Aorta (tissue), 5 donors: ENCODE data around the gene VAT1. TPM values are rescaled to one million over a fixed set of nuclear protein-coding genes. Genes with fewer than 3 reads are reported as not detected.

Experiments
- ATAC-seq: fragments of 200-7000 bp; cut with Tn5 transposase; one replicate; pipeline ENCODE4 v1.9.1; 2022; ENCODE audit warnings: moderate library complexity; ENCODE audit not compliant: low FRiP score
- DNase-seq, 2 donors: peaks; one replicate each; pipeline ENCODE4 v3.0.0-alpha.2; 2020
- H3K27ac ChIP-seq, 2 donors: one replicate each; pipeline ENCODE4 v1.5.1; 2013; ENCODE audit warnings: low read length in 2 of 2, mild to moderate bottlenecking in 2 of 2, moderate library complexity in 2 of 2, control low read depth in 1 of 2, inconsistent platforms in 1 of 2, low read depth in 1 of 2
- H3K27me3 ChIP-seq, 2 donors: one replicate each; pipeline ENCODE4 v1.6.1; 2013; ENCODE audit warnings: control low read depth in 1 of 2, low read length in 1 of 2, mild to moderate bottlenecking in 1 of 2, moderate library complexity in 1 of 2; ENCODE audit not compliant: insufficient read depth in 2 of 2, control insufficient read depth in 1 of 2
- H3K36me3 ChIP-seq, 2 donors: one replicate each; pipeline ENCODE4 v1.6.1; 2013; ENCODE audit warnings: control low read depth in 1 of 2, low read length in 1 of 2, mild to moderate bottlenecking in 1 of 2; ENCODE audit not compliant: insufficient read depth in 2 of 2, control insufficient read depth in 1 of 2
- H3K4me1 ChIP-seq, 2 donors: one replicate each; pipeline ENCODE4 v1.6.1; 2013; ENCODE audit warnings: low read length in 2 of 2, control low read depth in 1 of 2, mild to moderate bottlenecking in 1 of 2, moderate library complexity in 1 of 2; ENCODE audit not compliant: insufficient read depth in 2 of 2, control insufficient read depth in 1 of 2
- H3K4me3 ChIP-seq, 2 donors: one replicate each; pipeline ENCODE4 v1.5.1; 2013; ENCODE audit warnings: low read length in 2 of 2, control low read depth in 1 of 2, mild to moderate bottlenecking in 1 of 2
- H3K9me3 ChIP-seq: one replicate; pipeline ENCODE4 v1.6.1; 2013; ENCODE audit warnings: mild to moderate bottlenecking, low read length; ENCODE audit not compliant: control insufficient read depth
- WGBS, 2 donors: extraction: QIAGEN DNeasy Blood & Tissue Kit; methylation state at CpG; one replicate each; pipeline ENCODE4 v1.1.7; 2013; 5-methylcytosine and 5-hydroxymethylcytosine counted together
- intact Hi-C, 2 donors: fragments of 100-400 bp; cut with DNase I; formaldehyde crosslinking; loops; one replicate each; pipeline versions ENCODE4 v1.14.2 to v1.15.0; 2022
- polyA plus RNA-seq, 2 donors: library from polyadenylated mRNA; stranded (reverse); fragments of 200-250 nt; gene quantifications; one replicate each; pipeline ENCODE4 v1.2.3, GENCODE V29; 2013
- total RNA-seq, 2 donors: library from RNA; stranded (reverse); fragmentation: NEBNext Ultra II Directional; extraction: Animal tissue kit (Norgen Biotek cat#: 25700); gene quantifications; one replicate each; pipeline ENCODE4 v1.2.1, GENCODE V29; 2021
- donor health status: healthy with polysubstance abuse.
- donor health status: Bipolar disorder and iron deficiency.
- donor health status: DM: no; HTN: no; CAD: no.
- donor health status: DM: no; HTN: no; CAD: no.
- donor health status: DM: yes; HTN: yes; CAD: no.

The VAT1 gene
- total and polyA plus RNA-seq, 4 donors: 55.7 to 241 (median 115) TPM

GRCh38 chr17:43020789-43021740 lies 1.1 kb downstream of the VAT1 start:
- peak; percentile 89 to 90 for DNase-seq
- Histone ChIP-seq H3K27ac (peak overlapping the region in 1 of 2 donors; percentile 55), H3K4me1 (no peaks in the 10 kb centered on the region), H3K9me3 (no peaks in the 10 kb centered on the region), H3K4me3 (peak overlapping the region; percentile 61 to 83), H3K27me3 (no peaks in the 10 kb centered on the region), H3K36me3 (peaks cover 0 to 3% of the 10 kb centered on the region in 2 donors)
- intact Hi-C loops: loop anchor here (5.0 kb wide), 2 partner anchors 151 to 191 kb away; partner anchors contain the start of genes NBR1 (in 1 of the 2) and TMEM106A (in 1 of the 2)
- ATAC-seq: peak; percentile 59
- 19 to 23% methylated on average over 31 to 40 of the region's 40 CpGs for WGBS, 2 donors

DNA sequence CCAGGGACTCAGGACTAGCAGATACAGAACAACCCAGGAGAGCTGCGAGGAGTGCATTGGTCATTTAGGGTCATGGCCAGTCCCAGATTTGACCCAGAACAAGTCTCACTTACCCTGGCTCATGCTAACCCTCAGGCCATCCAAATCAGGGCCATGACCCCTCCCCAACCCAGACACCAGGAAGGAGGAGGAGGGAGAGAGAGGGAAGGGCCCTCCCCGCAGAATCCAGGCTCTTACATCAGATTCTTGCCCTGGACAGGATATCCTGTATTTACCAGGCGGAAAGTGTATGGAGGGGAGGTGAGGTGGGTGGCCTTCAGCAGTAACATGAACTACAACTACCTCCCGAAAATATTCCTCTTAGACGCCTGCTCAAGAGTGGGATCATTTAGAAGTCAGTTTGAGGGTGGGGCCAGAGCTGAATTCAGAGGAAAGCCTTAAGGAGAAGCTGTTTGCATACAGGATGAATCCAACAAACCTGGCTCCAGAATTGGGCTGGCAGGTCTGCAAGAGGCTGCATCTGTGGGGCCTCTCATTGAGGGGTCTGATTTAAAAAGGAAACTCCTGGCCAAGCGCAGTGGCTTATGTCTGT lies 2.1 kb downstream of the VAT1 start:
- intact Hi-C loops: loop anchor here (5.0 kb wide), 2 partner anchors 152 to 192 kb away; partner anchors contain the start of genes NBR1 (in 1 of the 2) and TMEM106A (in 1 of the 2)
- DNase-seq (peak; percentile 41 to 63), ATAC-seq (no peak)
- Histone ChIP-seq H3K27me3 (no peaks in the 10 kb centered on the region), H3K4me3 (no peak overlapping the region), H3K9me3 (no peaks in the 10 kb centered on the region), H3K36me3 (peaks cover 0 to 3% of the 10 kb centered on the region in 2 donors), H3K27ac (no peak overlapping the region), H3K4me1 (no peaks in the 10 kb centered on the region)
- 73 to 79% methylated on average over 6 of the region's 6 CpGs for WGBS, 2 donors

- H3K27me3 ChIP-seq: no peaks in the 10 kb centered on the region
- H3K4me1 ChIP-seq: no peaks in the 10 kb centered on the region
- peak overlapping the region in 1 of 2 donors; percentile 19 for H3K27ac ChIP-seq
- H3K9me3 ChIP-seq: no peaks in the 10 kb centered on the region
- ATAC-seq (no peak), DNase-seq (peak in 1 of 2 donors; percentile 46)
- H3K36me3 ChIP-seq: peaks cover 0 to 3% of the 10 kb centered on the region in 2 donors
- intact Hi-C loops: loop anchor here in 1 of 2 donors (5.0 kb wide), 1 partner anchor 308 kb away; no protein-coding TSS in a partner anchor
- no peak overlapping the region for H3K4me3 ChIP-seq
- WGBS, 2 donors: 46 to 56% methylated on average over 7 of the region's 7 CpGs
Observed at GRCh38 chr17:43019418-43019817, 2.8 kb downstream of the VAT1 start.

- no peak overlapping the region for H3K27ac ChIP-seq
- H3K4me1 ChIP-seq: no peaks in the 10 kb centered on the region
Observed at GRCh38 chr17:43018932-43019331, 3.3 kb downstream of the VAT1 start.

GRCh38 chr17:43018008-43018853 lies 4.0 kb downstream of the VAT1 start:
- Histone ChIP-seq H3K36me3 (peaks cover 0 to 3% of the 10 kb centered on the region in 2 donors), H3K27me3 (no peaks in the 10 kb centered on the region), H3K4me1 (no peaks in the 10 kb centered on the region), H3K9me3 (no peaks in the 10 kb centered on the region), H3K4me3 (no peak overlapping the region), H3K27ac (no peak overlapping the region)
- intact Hi-C loops: loop anchor here in 1 of 2 donors (5.0 kb wide), 1 partner anchor 309 kb away; no protein-coding TSS in a partner anchor
- peak; percentile 42 to 58 for DNase-seq
- WGBS, 2 donors: 63 to 68% methylated on average over 19 of the region's 19 CpGs
- no peak for ATAC-seq

More at GRCh38 chr17:43018932-43019331, 3.3 kb downstream of the VAT1 start:
- Histone ChIP-seq H3K27me3 (no peaks in the 10 kb centered on the region), H3K36me3 (peaks cover 0 to 3% of the 10 kb centered on the region in 2 donors), H3K9me3 (no peaks in the 10 kb centered on the region), H3K4me3 (no peak overlapping the region)
- WGBS, 2 donors: 52 to 59% methylated on average over 4 of the region's 4 CpGs
- DNase-seq (no peak), ATAC-seq (no peak)
- intact Hi-C loops: loop anchor here in 1 of 2 donors (5.0 kb wide), 1 partner anchor 308 kb away; no protein-coding TSS in a partner anchor

DNA sequence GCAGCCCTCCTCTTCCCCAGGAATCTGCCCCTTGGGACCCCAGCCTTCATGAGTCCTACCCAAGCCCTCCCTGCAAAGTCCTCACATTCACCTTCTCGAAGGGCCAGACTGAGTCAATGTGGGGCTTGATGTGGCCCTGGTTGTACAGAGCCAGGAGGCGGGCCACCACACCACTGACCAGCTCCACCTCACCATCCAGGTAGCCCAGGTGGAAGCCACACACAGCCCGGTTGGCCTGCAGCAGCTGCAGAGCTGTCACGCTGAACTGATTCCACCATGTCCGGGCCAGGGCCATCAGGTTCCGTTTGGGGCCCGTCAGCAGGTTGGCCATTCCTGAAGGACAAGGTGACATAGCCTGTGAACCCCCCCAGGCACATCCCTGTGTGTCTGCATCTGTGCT lies 6.0 kb downstream of the VAT1 start:
- 88 to 91% methylated on average over 7 of the region's 7 CpGs for WGBS, 2 donors
- intact Hi-C loops: loop anchor here in 1 of 2 donors (5.0 kb wide), 1 partner anchor 311 kb away; no protein-coding TSS in a partner anchor
- Histone ChIP-seq H3K36me3 (peaks cover 0 to 3% of the 10 kb centered on the region in 2 donors), H3K27ac (no peak overlapping the region), H3K9me3 (no peaks in the 10 kb centered on the region), H3K4me3 (no peak overlapping the region), H3K27me3 (no peaks in the 10 kb centered on the region), H3K4me1 (no peaks in the 10 kb centered on the region)
- peak; percentile 37 to 65 for DNase-seq
- ATAC-seq: no peak

DNA sequence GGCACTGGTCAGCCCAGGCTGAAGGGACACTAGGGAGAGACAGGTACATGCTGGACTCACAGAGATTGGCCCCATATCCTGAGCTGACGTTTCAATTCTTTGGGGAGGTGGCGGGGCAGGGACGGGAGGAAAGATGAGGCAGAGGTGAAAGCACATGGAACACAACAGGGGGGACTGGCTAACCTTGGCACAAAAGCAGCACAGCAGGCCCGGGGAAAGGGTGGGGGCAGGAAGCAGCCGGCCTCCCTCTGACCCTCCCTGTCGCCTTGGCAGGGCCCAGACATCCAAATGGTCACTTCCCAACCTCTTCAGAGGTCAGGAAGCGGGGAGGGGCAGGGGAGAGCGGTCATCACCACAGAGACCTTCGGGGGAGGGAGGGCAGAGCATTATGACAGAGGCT lies 6.6 kb downstream of the VAT1 start:
- peaks cover 0 to 3% of the 10 kb centered on the region in 2 donors for H3K36me3 ChIP-seq
- H3K27ac ChIP-seq: no peak overlapping the region
- WGBS, 2 donors: 57 to 66% methylated on average over 9 of the region's 9 CpGs
- H3K9me3 ChIP-seq: no peaks in the 10 kb centered on the region
- no peaks in the 10 kb centered on the region for H3K4me1 ChIP-seq
- H3K4me3 ChIP-seq: no peak overlapping the region
- ATAC-seq: peak; percentile 51
- intact Hi-C loops: loop anchor here in 1 of 2 donors (5.0 kb wide), 1 partner anchor 312 kb away; no protein-coding TSS in a partner anchor
- no peaks in the 10 kb centered on the region for H3K27me3 ChIP-seq
- peak; percentile 65 to 83 for DNase-seq
